WTC11 (cell line): ENCODE data around the gene ARMC2. TPM values are rescaled to one million over a fixed set of nuclear protein-coding genes. Genes with fewer than 3 reads are reported as not detected.

Experiments
- ATAC-seq: fragments of 200-7000 bp; cut with Tn5 transposase; 2 replicates; pipeline ENCODE4 v1.10.0; 2021; ENCODE audit warnings: mild to moderate bottlenecking, moderate library complexity
- CTCF ChIA-PET: fragments of 300-600 bp; sonication (Branson Sonifier 250); formaldehyde crosslinking; loops from one replicate; lab custom pipeline; 2021; ENCODE audit warnings: antibody characterized with exemption; lab: Charles Lee
- POLR2A ChIA-PET: fragments of 350-600 bp; sonication (Branson Sonifier 250); formaldehyde crosslinking; loops from one replicate; lab custom pipeline; 2021; ENCODE audit warnings: antibody characterized with exemption; lab: Charles Lee
- DNase-seq: peaks from one replicate; pipeline ENCODE4 v3.0.0; 2021; ENCODE audit warnings: low spot score
- H3K27ac Mint-ChIP-seq: 2 replicates; pipeline ENCODE4 v1.8.0; 2021; ENCODE audit warnings: mixed read lengths
- H3K27me3 Mint-ChIP-seq: 2 replicates; pipeline ENCODE4 v1.8.0; 2021; ENCODE audit warnings: low read depth, mild to moderate bottlenecking, moderate library complexity, mixed read lengths
- H3K36me3 Mint-ChIP-seq: 2 replicates; pipeline ENCODE4 v1.8.0; 2021; ENCODE audit warnings: mixed read lengths
- H3K4me1 Mint-ChIP-seq: 2 replicates; pipeline ENCODE4 v1.8.0; 2022; ENCODE audit warnings: mixed read lengths
- H3K4me3 Mint-ChIP-seq: 2 replicates; pipeline ENCODE4 v1.8.0; 2021; ENCODE audit warnings: mild to moderate bottlenecking, moderate library complexity, mixed read lengths
- H3K9me3 Mint-ChIP-seq: 2 replicates; pipeline ENCODE4 v1.8.0; 2021; ENCODE audit warnings: mixed read lengths
- ATF1 ChIP-seq: sonication (generic); formaldehyde crosslinking; IDR thresholded peaks from 2 replicates; pipeline ENCODE4 v1.8.1; 2023; ENCODE audit warnings: mild to moderate bottlenecking, moderate library complexity, missing genetic modification reagents
- ATF6 ChIP-seq: sonication (generic); formaldehyde crosslinking; IDR thresholded peaks from 2 replicates; pipeline ENCODE4 v1.8.1; 2023; ENCODE audit warnings: mild to moderate bottlenecking, missing genetic modification reagents
- CREB1 ChIP-seq: sonication (generic); formaldehyde crosslinking; IDR thresholded peaks from 2 replicates; pipeline ENCODE4 v1.8.0; 2023; ENCODE audit warnings: mild to moderate bottlenecking, missing genetic modification reagents
- ESRRA ChIP-seq: sonication (generic); formaldehyde crosslinking; IDR thresholded peaks from 2 replicates; pipeline ENCODE4 v1.8.1; 2022; ENCODE audit warnings: mild to moderate bottlenecking, missing genetic modification reagents, borderline replicate concordance
- FOXJ3 ChIP-seq: sonication (generic); formaldehyde crosslinking; IDR thresholded peaks from 2 replicates; pipeline ENCODE4 v1.9.0; 2021; ENCODE audit warnings: missing genetic modification reagents, mild to moderate bottlenecking, borderline replicate concordance
- GABPB1 ChIP-seq: sonication (generic); formaldehyde crosslinking; IDR thresholded peaks from 2 replicates; pipeline ENCODE4 v1.8.1; 2023; ENCODE audit warnings: mild to moderate bottlenecking, missing genetic modification reagents
- ZNF138 ChIP-seq: sonication (generic); formaldehyde crosslinking; conservative IDR thresholded peaks from 2 replicates; pipeline ENCODE4 v1.8.1; 2022; ENCODE audit warnings: mild to moderate bottlenecking, moderate library complexity, missing genetic modification reagents
- ZNF263 ChIP-seq: sonication (generic); formaldehyde crosslinking; IDR thresholded peaks from 2 replicates; pipeline ENCODE4 v1.8.1; 2022; ENCODE audit warnings: low read depth, mild to moderate bottlenecking, moderate library complexity, missing genetic modification reagents
- total RNA-seq: library from RNA; stranded (reverse); gene quantifications from 3 replicates; pipeline ENCODE4 v1.2.3, GENCODE V29; 2021
- TF ChIP-seq, protein P1 (sequence below): sonication (generic); formaldehyde crosslinking; conservative IDR thresholded peaks from 2 replicates; pipeline ENCODE4 v1.8.1; 2023; ENCODE audit warnings: mild to moderate bottlenecking, low read depth, missing genetic modification reagents, moderate library complexity
- TF ChIP-seq, protein P2 (sequence below): sonication (generic); formaldehyde crosslinking; IDR thresholded peaks from 2 replicates; pipeline ENCODE4 v1.8.1; 2023; ENCODE audit warnings: mild to moderate bottlenecking, missing genetic modification reagents
- TF ChIP-seq, protein P3 (sequence below): sonication (generic); formaldehyde crosslinking; IDR thresholded peaks from 2 replicates; pipeline ENCODE4 v1.8.0; 2023; ENCODE audit warnings: missing genetic modification reagents, mild to moderate bottlenecking, borderline replicate concordance
- TF ChIP-seq, protein P4 (sequence below): sonication (generic); formaldehyde crosslinking; IDR thresholded peaks from 2 replicates; pipeline ENCODE4 v1.8.0; 2023; ENCODE audit warnings: mild to moderate bottlenecking, missing genetic modification reagents

The ARMC2 gene
- total RNA-seq, 1 experiment from 2014 or later: 5.2 TPM

DNA sequence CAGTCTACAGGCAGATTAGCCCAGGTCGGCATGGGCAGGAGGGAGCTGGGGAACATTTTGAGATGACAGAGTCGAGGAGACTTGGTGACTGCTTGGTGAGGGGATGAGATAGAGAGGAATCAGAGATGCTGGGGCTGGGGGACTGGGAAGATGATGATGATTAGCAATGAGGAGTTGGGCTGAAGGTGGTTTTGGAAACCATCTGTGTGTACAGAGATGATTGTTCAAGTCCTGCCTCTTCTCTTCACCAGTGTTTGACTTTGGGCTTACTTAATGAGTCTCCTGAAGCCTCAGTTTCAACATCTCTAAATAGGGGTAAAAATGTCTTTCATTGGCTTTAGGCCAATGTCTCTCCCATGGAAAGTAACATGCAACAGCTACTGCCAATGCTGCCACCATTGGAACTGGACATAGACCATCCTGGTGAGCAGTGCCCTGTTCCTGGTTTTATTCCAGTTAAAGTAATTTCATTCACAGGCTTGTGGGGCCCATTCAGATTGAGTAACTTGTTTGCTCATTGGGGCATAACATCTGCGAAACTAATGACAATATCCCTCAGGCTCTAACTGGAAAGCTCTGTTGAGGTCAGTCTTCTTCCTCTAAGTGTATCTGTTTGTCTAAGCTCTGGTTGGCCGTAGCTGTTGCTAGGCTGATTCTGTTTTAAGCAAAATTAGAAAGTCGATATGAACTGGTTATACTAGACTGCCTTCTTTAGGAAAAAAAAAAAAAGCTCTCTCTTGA lies 99.1 kb downstream of the ARMC2 start (continued):
- no peak for TF ChIP-seq GABPB1 (CRISPR knock-in tag)
- TF ChIP-seq, protein P1, sequence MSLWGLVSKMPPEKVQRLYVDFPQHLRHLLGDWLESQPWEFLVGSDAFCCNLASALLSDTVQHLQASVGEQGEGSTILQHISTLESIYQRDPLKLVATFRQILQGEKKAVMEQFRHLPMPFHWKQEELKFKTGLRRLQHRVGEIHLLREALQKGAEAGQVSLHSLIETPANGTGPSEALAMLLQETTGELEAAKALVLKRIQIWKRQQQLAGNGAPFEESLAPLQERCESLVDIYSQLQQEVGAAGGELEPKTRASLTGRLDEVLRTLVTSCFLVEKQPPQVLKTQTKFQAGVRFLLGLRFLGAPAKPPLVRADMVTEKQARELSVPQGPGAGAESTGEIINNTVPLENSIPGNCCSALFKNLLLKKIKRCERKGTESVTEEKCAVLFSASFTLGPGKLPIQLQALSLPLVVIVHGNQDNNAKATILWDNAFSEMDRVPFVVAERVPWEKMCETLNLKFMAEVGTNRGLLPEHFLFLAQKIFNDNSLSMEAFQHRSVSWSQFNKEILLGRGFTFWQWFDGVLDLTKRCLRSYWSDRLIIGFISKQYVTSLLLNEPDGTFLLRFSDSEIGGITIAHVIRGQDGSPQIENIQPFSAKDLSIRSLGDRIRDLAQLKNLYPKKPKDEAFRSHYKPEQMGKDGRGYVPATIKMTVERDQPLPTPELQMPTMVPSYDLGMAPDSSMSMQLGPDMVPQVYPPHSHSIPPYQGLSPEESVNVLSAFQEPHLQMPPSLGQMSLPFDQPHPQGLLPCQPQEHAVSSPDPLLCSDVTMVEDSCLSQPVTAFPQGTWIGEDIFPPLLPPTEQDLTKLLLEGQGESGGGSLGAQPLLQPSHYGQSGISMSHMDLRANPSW: no peak
- no peak for TF ChIP-seq ATF1 (CRISPR knock-in tag)
- no peak for TF ChIP-seq ZNF263 (CRISPR knock-in tag)
- TF ChIP-seq ESRRA (CRISPR knock-in tag): no peak
- TF ChIP-seq, protein P2, sequence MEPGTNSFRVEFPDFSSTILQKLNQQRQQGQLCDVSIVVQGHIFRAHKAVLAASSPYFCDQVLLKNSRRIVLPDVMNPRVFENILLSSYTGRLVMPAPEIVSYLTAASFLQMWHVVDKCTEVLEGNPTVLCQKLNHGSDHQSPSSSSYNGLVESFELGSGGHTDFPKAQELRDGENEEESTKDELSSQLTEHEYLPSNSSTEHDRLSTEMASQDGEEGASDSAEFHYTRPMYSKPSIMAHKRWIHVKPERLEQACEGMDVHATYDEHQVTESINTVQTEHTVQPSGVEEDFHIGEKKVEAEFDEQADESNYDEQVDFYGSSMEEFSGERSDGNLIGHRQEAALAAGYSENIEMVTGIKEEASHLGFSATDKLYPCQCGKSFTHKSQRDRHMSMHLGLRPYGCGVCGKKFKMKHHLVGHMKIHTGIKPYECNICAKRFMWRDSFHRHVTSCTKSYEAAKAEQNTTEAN: no peak
- TF ChIP-seq CREB1: no peak

DNA sequence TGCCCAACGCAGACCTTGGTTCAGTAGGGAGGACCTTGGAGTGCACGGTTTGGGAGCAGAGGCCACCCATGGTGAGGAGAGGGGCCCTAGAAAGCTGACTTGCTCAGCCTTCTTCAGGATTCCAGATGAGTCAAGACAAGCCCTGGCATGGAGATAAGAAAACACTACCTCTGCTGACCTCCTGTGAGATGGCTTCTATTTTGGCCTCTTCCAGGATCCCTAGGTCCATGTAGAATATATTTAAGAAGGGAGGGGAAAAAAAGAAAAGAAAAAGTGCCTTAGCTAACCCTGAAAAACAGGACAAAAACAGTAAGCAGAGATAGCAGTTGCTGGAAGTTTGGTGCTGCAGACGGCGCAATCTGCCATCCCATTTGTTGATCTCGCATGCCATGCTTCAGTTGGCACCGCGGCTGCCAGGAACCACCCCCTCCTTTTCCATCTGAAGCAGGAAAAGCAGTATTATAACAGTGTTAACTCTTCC lies 100.0 kb downstream of the ARMC2 start:
- Mint-ChIP-seq H3K27ac (no peak overlapping the region), H3K4me1 (peaks cover 29% of the 10 kb centered on the region), H3K36me3 (no peaks in the 10 kb centered on the region), H3K27me3 (no peaks in the 10 kb centered on the region), H3K4me3 (no peak overlapping the region), H3K9me3 (no peaks in the 10 kb centered on the region)
- CTCF ChIA-PET: interaction anchor here (0.8 to 1.5 kb wide), 2 partner anchors 20 to 55 kb away, joined by 4 to 5 read pairs; no protein-coding TSS in a partner anchor
- TF ChIP-seq, protein P3, sequence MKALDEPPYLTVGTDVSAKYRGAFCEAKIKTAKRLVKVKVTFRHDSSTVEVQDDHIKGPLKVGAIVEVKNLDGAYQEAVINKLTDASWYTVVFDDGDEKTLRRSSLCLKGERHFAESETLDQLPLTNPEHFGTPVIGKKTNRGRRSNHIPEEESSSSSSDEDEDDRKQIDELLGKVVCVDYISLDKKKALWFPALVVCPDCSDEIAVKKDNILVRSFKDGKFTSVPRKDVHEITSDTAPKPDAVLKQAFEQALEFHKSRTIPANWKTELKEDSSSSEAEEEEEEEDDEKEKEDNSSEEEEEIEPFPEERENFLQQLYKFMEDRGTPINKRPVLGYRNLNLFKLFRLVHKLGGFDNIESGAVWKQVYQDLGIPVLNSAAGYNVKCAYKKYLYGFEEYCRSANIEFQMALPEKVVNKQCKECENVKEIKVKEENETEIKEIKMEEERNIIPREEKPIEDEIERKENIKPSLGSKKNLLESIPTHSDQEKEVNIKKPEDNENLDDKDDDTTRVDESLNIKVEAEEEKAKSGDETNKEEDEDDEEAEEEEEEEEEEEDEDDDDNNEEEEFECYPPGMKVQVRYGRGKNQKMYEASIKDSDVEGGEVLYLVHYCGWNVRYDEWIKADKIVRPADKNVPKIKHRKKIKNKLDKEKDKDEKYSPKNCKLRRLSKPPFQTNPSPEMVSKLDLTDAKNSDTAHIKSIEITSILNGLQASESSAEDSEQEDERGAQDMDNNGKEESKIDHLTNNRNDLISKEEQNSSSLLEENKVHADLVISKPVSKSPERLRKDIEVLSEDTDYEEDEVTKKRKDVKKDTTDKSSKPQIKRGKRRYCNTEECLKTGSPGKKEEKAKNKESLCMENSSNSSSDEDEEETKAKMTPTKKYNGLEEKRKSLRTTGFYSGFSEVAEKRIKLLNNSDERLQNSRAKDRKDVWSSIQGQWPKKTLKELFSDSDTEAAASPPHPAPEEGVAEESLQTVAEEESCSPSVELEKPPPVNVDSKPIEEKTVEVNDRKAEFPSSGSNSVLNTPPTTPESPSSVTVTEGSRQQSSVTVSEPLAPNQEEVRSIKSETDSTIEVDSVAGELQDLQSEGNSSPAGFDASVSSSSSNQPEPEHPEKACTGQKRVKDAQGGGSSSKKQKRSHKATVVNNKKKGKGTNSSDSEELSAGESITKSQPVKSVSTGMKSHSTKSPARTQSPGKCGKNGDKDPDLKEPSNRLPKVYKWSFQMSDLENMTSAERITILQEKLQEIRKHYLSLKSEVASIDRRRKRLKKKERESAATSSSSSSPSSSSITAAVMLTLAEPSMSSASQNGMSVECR (CRISPR knock-in tag): no peak
- TF ChIP-seq ATF6 (CRISPR knock-in tag) (no peak), FOXJ3 (CRISPR knock-in tag) (no peak), ZNF138 (no peak)
- TF ChIP-seq, protein P4, sequence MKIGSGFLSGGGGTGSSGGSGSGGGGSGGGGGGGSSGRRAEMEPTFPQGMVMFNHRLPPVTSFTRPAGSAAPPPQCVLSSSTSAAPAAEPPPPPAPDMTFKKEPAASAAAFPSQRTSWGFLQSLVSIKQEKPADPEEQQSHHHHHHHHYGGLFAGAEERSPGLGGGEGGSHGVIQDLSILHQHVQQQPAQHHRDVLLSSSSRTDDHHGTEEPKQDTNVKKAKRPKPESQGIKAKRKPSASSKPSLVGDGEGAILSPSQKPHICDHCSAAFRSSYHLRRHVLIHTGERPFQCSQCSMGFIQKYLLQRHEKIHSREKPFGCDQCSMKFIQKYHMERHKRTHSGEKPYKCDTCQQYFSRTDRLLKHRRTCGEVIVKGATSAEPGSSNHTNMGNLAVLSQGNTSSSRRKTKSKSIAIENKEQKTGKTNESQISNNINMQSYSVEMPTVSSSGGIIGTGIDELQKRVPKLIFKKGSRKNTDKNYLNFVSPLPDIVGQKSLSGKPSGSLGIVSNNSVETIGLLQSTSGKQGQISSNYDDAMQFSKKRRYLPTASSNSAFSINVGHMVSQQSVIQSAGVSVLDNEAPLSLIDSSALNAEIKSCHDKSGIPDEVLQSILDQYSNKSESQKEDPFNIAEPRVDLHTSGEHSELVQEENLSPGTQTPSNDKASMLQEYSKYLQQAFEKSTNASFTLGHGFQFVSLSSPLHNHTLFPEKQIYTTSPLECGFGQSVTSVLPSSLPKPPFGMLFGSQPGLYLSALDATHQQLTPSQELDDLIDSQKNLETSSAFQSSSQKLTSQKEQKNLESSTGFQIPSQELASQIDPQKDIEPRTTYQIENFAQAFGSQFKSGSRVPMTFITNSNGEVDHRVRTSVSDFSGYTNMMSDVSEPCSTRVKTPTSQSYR (CRISPR knock-in tag): no peak
- ATAC-seq (no peak), DNase-seq (no peak)
- POLR2A ChIA-PET: no interaction called here
